GM06990 (cell line): Measurements from ENCODE around the gene SUN2.

Source experiments
- DNase-seq: peaks from one replicate; pipeline ENCODE4 v3.0.0-alpha.2; 2011; ENCODE audit not compliant: insufficient read length; ENCODE audit errors: extremely low read depth
- H3K27me3 ChIP-seq: replicated peaks from 2 replicates; pipeline ENCODE4 v1.6.0; 2011; ENCODE audit warnings: low read length; ENCODE audit not compliant: control insufficient read depth, insufficient read depth
- H3K36me3 ChIP-seq: 2 replicates; pipeline ENCODE4 v1.5.1; 2011; ENCODE audit warnings: low read length; ENCODE audit not compliant: control insufficient read depth, insufficient read depth
- H3K4me3 ChIP-seq: replicated peaks from 2 replicates; pipeline ENCODE4 v1.5.1; 2011; ENCODE audit warnings: low read depth, mild to moderate bottlenecking, control low read depth, low read length
- TF ChIP-seq, protein P1 (sequence below): IDR thresholded peaks from 2 replicates; pipeline ENCODE4 v1.5.1; 2011; ENCODE audit warnings: low read length, control low read depth, mild to moderate bottlenecking, inconsistent platforms; ENCODE audit not compliant: insufficient read depth, poor library complexity, severe bottlenecking

Gene SUN2

DNA sequence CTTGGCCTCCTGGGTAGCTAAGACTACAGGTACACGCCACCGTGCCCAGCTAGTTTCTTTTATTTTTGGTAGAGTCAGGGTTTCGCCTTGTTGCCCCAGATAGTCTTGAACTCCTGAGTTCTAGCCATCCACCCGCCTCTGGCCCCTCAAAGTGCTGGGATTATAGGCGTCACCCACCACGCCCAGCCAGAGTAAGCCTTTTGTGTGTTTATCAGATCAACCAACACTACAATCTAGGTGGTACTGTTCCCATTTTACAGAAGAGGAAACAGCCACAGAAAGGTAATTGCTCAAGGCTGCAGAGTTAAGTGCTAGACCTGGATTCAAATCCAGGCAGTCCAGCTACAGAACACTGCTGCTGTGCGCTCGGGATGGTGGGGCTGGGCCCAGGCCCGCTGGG, 70.9 kb downstream of the SUN2 start:
- peaks cover 27% of the 10 kb centered on the region for H3K36me3 ChIP-seq
- no peaks in the 10 kb centered on the region for H3K27me3 ChIP-seq
- no peak for DNase-seq
- TF ChIP-seq, protein P1, sequence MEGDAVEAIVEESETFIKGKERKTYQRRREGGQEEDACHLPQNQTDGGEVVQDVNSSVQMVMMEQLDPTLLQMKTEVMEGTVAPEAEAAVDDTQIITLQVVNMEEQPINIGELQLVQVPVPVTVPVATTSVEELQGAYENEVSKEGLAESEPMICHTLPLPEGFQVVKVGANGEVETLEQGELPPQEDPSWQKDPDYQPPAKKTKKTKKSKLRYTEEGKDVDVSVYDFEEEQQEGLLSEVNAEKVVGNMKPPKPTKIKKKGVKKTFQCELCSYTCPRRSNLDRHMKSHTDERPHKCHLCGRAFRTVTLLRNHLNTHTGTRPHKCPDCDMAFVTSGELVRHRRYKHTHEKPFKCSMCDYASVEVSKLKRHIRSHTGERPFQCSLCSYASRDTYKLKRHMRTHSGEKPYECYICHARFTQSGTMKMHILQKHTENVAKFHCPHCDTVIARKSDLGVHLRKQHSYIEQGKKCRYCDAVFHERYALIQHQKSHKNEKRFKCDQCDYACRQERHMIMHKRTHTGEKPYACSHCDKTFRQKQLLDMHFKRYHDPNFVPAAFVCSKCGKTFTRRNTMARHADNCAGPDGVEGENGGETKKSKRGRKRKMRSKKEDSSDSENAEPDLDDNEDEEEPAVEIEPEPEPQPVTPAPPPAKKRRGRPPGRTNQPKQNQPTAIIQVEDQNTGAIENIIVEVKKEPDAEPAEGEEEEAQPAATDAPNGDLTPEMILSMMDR, result no peak
- H3K4me3 ChIP-seq, result no peak overlapping the region
